Astrocyte (in vitro differentiated cells and primary cell): Measurements from ENCODE around the gene FAM25G.
A peak's percentile ranks its signal among the peaks of the same experiment; 100 is the strongest.

ENCODE experiments used
- CTCF ChIP-seq: IDR thresholded peaks from 2 replicates; pipeline ENCODE4 v1.5.1; 2011; ENCODE audit warnings: low read depth, mild to moderate bottlenecking, inconsistent platforms, low read length, moderate library complexity; ENCODE audit not compliant: insufficient read depth
- EZH2 ChIP-seq: IDR thresholded peaks from 2 replicates; pipeline ENCODE4 v1.6.1; 2012; ENCODE audit warnings: mild to moderate bottlenecking, low read length, inconsistent platforms; ENCODE audit not compliant: insufficient read depth

GRCh38 chr10:47438857-47439474 is 52.5 kb downstream of the FAM25G start:
- TF ChIP-seq CTCF: peak; percentile 72
- no peak for TF ChIP-seq EZH2
